Adipocyte (in vitro differentiated cells): ENCODE measurements around the gene KRT7.

Experiments
- DNase-seq: peaks from one replicate; pipeline ENCODE4 v3.0.0-alpha.2; 2015; ENCODE audit warnings: low read depth
- H3K27me3 ChIP-seq: replicated peaks from 2 replicates; pipeline ENCODE4 v1.7.0; 2013; ENCODE audit warnings: mild to moderate bottlenecking, low read length, moderate library complexity; ENCODE audit not compliant: control insufficient read depth, insufficient read depth
- H3K36me3 ChIP-seq: 2 replicates; pipeline ENCODE4 v1.7.0; 2013; ENCODE audit warnings: low read length, mild to moderate bottlenecking, moderate library complexity; ENCODE audit not compliant: control insufficient read depth, insufficient read depth, severe bottlenecking
- H3K4me1 ChIP-seq: 2 replicates; pipeline ENCODE4 v1.7.0; 2013; ENCODE audit warnings: mild to moderate bottlenecking, low read length, moderate library complexity; ENCODE audit not compliant: control insufficient read depth, insufficient read depth
- H3K4me3 ChIP-seq: 2 replicates; pipeline ENCODE4 v1.7.0; 2013; ENCODE audit warnings: mild to moderate bottlenecking, low read length, moderate library complexity
- H3K9ac ChIP-seq: 2 replicates; pipeline ENCODE4 v1.7.0; 2013; ENCODE audit warnings: mild to moderate bottlenecking, low read length, moderate library complexity
- H3K9me3 ChIP-seq: 2 replicates; pipeline ENCODE4 v1.7.0; 2013; ENCODE audit warnings: mild to moderate bottlenecking, low read length, moderate library complexity; ENCODE audit not compliant: control insufficient read depth

KRT7 gene

GRCh38 chr12:52226446-52226845 is 6.6 kb upstream of the KRT7 start:
- Histone ChIP-seq H3K4me3 (no peak overlapping the region), H3K36me3 (no peaks in the 10 kb centered on the region), H3K4me1 (peaks cover 41% of the 10 kb centered on the region), H3K9ac (no peak overlapping the region), H3K27me3 (no peaks in the 10 kb centered on the region), H3K9me3 (peaks cover 15% of the 10 kb centered on the region)
- no peak for DNase-seq

GRCh38 chr12:52227606-52228166 is 5.4 kb upstream of the KRT7 start:
- Histone ChIP-seq H3K27me3 (no peaks in the 10 kb centered on the region), H3K4me3 (no peak overlapping the region), H3K9me3 (peaks cover 15% of the 10 kb centered on the region), H3K9ac (no peak overlapping the region), H3K36me3 (no peaks in the 10 kb centered on the region), H3K4me1 (peaks cover 45% of the 10 kb centered on the region)
- no peak for DNase-seq

- no peaks in the 10 kb centered on the region for H3K27me3 ChIP-seq
- no peak overlapping the region for H3K9ac ChIP-seq
- no peaks in the 10 kb centered on the region for H3K36me3 ChIP-seq
- no peak for DNase-seq
- no peak overlapping the region for H3K4me3 ChIP-seq
- H3K4me1 ChIP-seq: peaks cover 46% of the 10 kb centered on the region
- peaks cover 15% of the 10 kb centered on the region for H3K9me3 ChIP-seq
These were observed 4.7 kb upstream of the KRT7 start for GRCh38 chr12:52228366-52228765.

- no peak overlapping the region for H3K4me3 ChIP-seq
- peaks cover 15% of the 10 kb centered on the region for H3K9me3 ChIP-seq
- H3K4me1 ChIP-seq: peaks cover 46% of the 10 kb centered on the region
- H3K27me3 ChIP-seq: no peaks in the 10 kb centered on the region
- no peaks in the 10 kb centered on the region for H3K36me3 ChIP-seq
- no peak for DNase-seq
- H3K9ac ChIP-seq: no peak overlapping the region
These were observed 4.1 kb upstream of the KRT7 start for GRCh38 chr12:52228931-52229330.

GRCh38 chr12:52229836-52230343 is 3.2 kb upstream of the KRT7 start:
- H3K4me1 ChIP-seq: peaks cover 49% of the 10 kb centered on the region
- H3K4me3 ChIP-seq: peak overlapping the region; percentile 12
- peak overlapping the region; percentile 67 for H3K9ac ChIP-seq
- no peak for DNase-seq
- H3K9me3 ChIP-seq: peaks cover 6% of the 10 kb centered on the region
- no peaks in the 10 kb centered on the region for H3K36me3 ChIP-seq
- no peaks in the 10 kb centered on the region for H3K27me3 ChIP-seq

- peaks cover 3% of the 10 kb centered on the region for H3K9me3 ChIP-seq
- H3K27me3 ChIP-seq: no peaks in the 10 kb centered on the region
- H3K4me1 ChIP-seq: peaks cover 56% of the 10 kb centered on the region
- H3K4me3 ChIP-seq: peak overlapping the region; percentile 47
- H3K36me3 ChIP-seq: peaks cover 3% of the 10 kb centered on the region
- DNase-seq: peak; percentile 83
- peak overlapping the region; percentile 81 for H3K9ac ChIP-seq
These were observed 2.4 kb upstream of the KRT7 start for GRCh38 chr12:52230364-52231281.

- H3K4me3 ChIP-seq: no peak overlapping the region
- no peaks in the 10 kb centered on the region for H3K9me3 ChIP-seq
- H3K36me3 ChIP-seq: peaks cover 4% of the 10 kb centered on the region
- H3K9ac ChIP-seq: peak overlapping the region; percentile 81
- H3K4me1 ChIP-seq: peaks cover 57% of the 10 kb centered on the region
- no peaks in the 10 kb centered on the region for H3K27me3 ChIP-seq
- DNase-seq: no peak
These were observed 1.5 kb upstream of the KRT7 start for GRCh38 chr12:52231305-52232202.

- Histone ChIP-seq H3K9ac (peak overlapping the region; percentile 81), H3K4me3 (peak overlapping the region; percentile 30), H3K36me3 (peaks cover 4% of the 10 kb centered on the region), H3K9me3 (no peaks in the 10 kb centered on the region), H3K4me1 (peaks cover 59% of the 10 kb centered on the region), H3K27me3 (no peaks in the 10 kb centered on the region)
- no peak for DNase-seq
These were observed 805 bp upstream of the KRT7 start for GRCh38 chr12:52232203-52232673.

GRCh38 chr12:52233462-52234207 is 592 bp downstream of the KRT7 start:
- Histone ChIP-seq H3K4me1 (peaks cover 64% of the 10 kb centered on the region), H3K27me3 (no peaks in the 10 kb centered on the region), H3K4me3 (peak overlapping the region; percentile 55), H3K36me3 (peaks cover 4% of the 10 kb centered on the region), H3K9ac (peak overlapping the region; percentile 75), H3K9me3 (no peaks in the 10 kb centered on the region)
- no peak for DNase-seq

- Histone ChIP-seq H3K27me3 (no peaks in the 10 kb centered on the region), H3K36me3 (peaks cover 4% of the 10 kb centered on the region), H3K9me3 (no peaks in the 10 kb centered on the region), H3K4me1 (peaks cover 64% of the 10 kb centered on the region), H3K4me3 (peak overlapping the region; percentile 20), H3K9ac (no peak overlapping the region)
- DNase-seq: no peak
These were observed 1.3 kb downstream of the KRT7 start for GRCh38 chr12:52234223-52234810.
